IMR-90 (cell line): ENCODE measurements around the gene SH3GL2. TPM values are rescaled to one million over a fixed set of nuclear protein-coding genes. Genes with fewer than 3 reads are reported as not detected.

Experiments
- ATAC-seq: fragments of 200-7000 bp; cut with Tn5 transposase; 2 replicates; pipeline ENCODE4 v1.9.1; 2020; ENCODE audit warnings: low read depth, mild to moderate bottlenecking, moderate library complexity
- BruUV-seq: library from RNA; stranded (reverse); fragments of 400-500 nt; replicated peaks from 2 replicates; lab custom pipeline; 2021; lab: Mats Ljungman, UMichigan
- CTCF ChIA-PET: fragments of 300-600 bp; formaldehyde crosslinking; extraction: SDS; loops from one replicate; lab custom pipeline; 2021; ENCODE audit warnings: antibody characterized with exemption; lab: Yijun Ruan, JAX
- POLR2A ChIA-PET: fragments of 300-600 bp; sonication (Branson Sonifier 250); formaldehyde crosslinking; loops from one replicate; lab custom pipeline; 2022; ENCODE audit warnings: antibody characterized with exemption; ENCODE audit not compliant: unreplicated experiment; lab: Charles Lee
- DNase-seq: peaks from one replicate; pipeline ENCODE4 v3.0.0; 2013
- H2AFZ ChIP-seq: replicated peaks from 2 replicates; pipeline ENCODE3; 2013; ENCODE audit warnings: low read length, mild to moderate bottlenecking; ENCODE audit not compliant: poor library complexity
- H2AK5ac ChIP-seq: 2 replicates; pipeline ENCODE4 v1.6.1; 2013; ENCODE audit warnings: low read depth, low read length, inconsistent platforms
- H2AK9ac ChIP-seq: replicated peaks from 2 replicates; pipeline ENCODE3; 2013; ENCODE audit warnings: mild to moderate bottlenecking, low read depth, low read length, moderate library complexity; ENCODE audit not compliant: poor library complexity
- H2BK120ac ChIP-seq: 2 replicates; pipeline ENCODE4 v1.6.1; 2013; ENCODE audit warnings: low read depth, low read length, inconsistent platforms
- H2BK15ac ChIP-seq: 3 replicates; pipeline ENCODE4 v1.6.1; 2013; ENCODE audit warnings: low read depth, low read length, inconsistent platforms
- H2BK20ac ChIP-seq: 2 replicates; pipeline ENCODE4 v1.6.1; 2013; ENCODE audit warnings: low read depth, mild to moderate bottlenecking, inconsistent platforms, low read length, moderate library complexity
- H2BK5ac ChIP-seq: 2 replicates; pipeline ENCODE4 v1.6.1; 2013; ENCODE audit warnings: mild to moderate bottlenecking, low read depth, low read length, inconsistent platforms; ENCODE audit not compliant: poor library complexity, severe bottlenecking
- H3K14ac ChIP-seq: replicated peaks from 2 replicates; pipeline ENCODE4 v1.6.1; 2013; ENCODE audit warnings: low read depth, low read length, inconsistent platforms
- H3K18ac ChIP-seq: 2 replicates; pipeline ENCODE4 v1.6.1; 2013; ENCODE audit warnings: low read depth, low read length, control low read depth
- H3K23ac ChIP-seq: 2 replicates; pipeline ENCODE4 v1.6.1; 2013; ENCODE audit warnings: low read depth, low read length, inconsistent platforms
- H3K27ac ChIP-seq: 2 replicates; pipeline ENCODE4 v1.5.1; 2013; ENCODE audit warnings: mild to moderate bottlenecking, control low read depth, low read length; ENCODE audit not compliant: insufficient read depth
- H3K27me3 ChIP-seq: 2 replicates; pipeline ENCODE4 v1.6.1; 2013; ENCODE audit warnings: low read length; ENCODE audit not compliant: control insufficient read depth, insufficient read depth
- H3K36me3 ChIP-seq: 2 replicates; pipeline ENCODE4 v1.6.1; 2013; ENCODE audit warnings: low read length, mixed read lengths; ENCODE audit not compliant: control insufficient read depth, insufficient read depth
- H3K4ac ChIP-seq: 2 replicates; pipeline ENCODE4 v1.6.1; 2013; ENCODE audit warnings: low read depth, low read length, inconsistent platforms
- H3K4me1 ChIP-seq: 2 replicates; pipeline ENCODE4 v1.6.1; 2013; ENCODE audit warnings: low read length, mixed read lengths; ENCODE audit not compliant: control insufficient read depth, insufficient read depth
- H3K4me2 ChIP-seq: 2 replicates; pipeline ENCODE4 v1.6.1; 2013; ENCODE audit warnings: low read depth, mild to moderate bottlenecking, control low read depth, low read length, moderate library complexity
- H3K4me3 ChIP-seq: 2 replicates; pipeline ENCODE4 v1.5.1; 2013; ENCODE audit warnings: low read depth, mild to moderate bottlenecking, control low read depth, low read length, moderate library complexity; ENCODE audit not compliant: insufficient read depth
- H3K56ac ChIP-seq: 2 replicates; pipeline ENCODE4 v1.6.1; 2013; ENCODE audit warnings: low read length, inconsistent platforms; ENCODE audit not compliant: insufficient read depth; ENCODE audit errors: extremely low read depth
- H3K79me1 ChIP-seq, 2 experiments: 2 replicates each; pipeline ENCODE4 v1.6.1; 2013; ENCODE audit warnings: low read length in 2 of 2, inconsistent platforms in 1 of 2, low read depth in 1 of 2
- H3K9ac ChIP-seq: 2 replicates; pipeline ENCODE4 v1.6.1; 2013; ENCODE audit warnings: low read depth, low read length, control low read depth
- H3K9me1 ChIP-seq: 2 replicates; pipeline ENCODE4 v1.6.1; 2013; ENCODE audit warnings: low read length, inconsistent platforms; ENCODE audit not compliant: insufficient read depth
- H3K9me3 ChIP-seq: 2 replicates; pipeline ENCODE4 v1.6.1; 2013; ENCODE audit warnings: low read length; ENCODE audit not compliant: control insufficient read depth, insufficient read depth
- H4K20me1 ChIP-seq: 2 replicates; pipeline ENCODE4 v1.6.1; 2013; ENCODE audit warnings: low read length, inconsistent platforms; ENCODE audit not compliant: insufficient read depth
- H4K5ac ChIP-seq: 2 replicates; pipeline ENCODE4 v1.6.1; 2013; ENCODE audit warnings: mild to moderate bottlenecking, low read depth, low read length, control low read depth
- H4K8ac ChIP-seq, 2 experiments: 2 replicates each; pipeline ENCODE4 v1.6.1; 2013; ENCODE audit warnings: low read depth in 2 of 2, low read length in 2 of 2, control low read depth in 1 of 2, inconsistent platforms in 1 of 2
- H4K91ac ChIP-seq: 2 replicates; pipeline ENCODE4 v1.6.1; 2013; ENCODE audit warnings: low read depth, low read length, inconsistent platforms; ENCODE audit not compliant: insufficient read depth
- BHLHE40 ChIP-seq: fragments of 150-350 bp; IDR thresholded peaks from 2 replicates; pipeline ENCODE4 v1.6.1; 2016; ENCODE audit warnings: mild to moderate bottlenecking, low read depth, low read length
- FOS ChIP-seq: fragments of 150-350 bp; IDR thresholded peaks from 2 replicates; pipeline ENCODE4 v1.6.1; 2016; ENCODE audit warnings: low read depth, low read length
- MAFK ChIP-seq: IDR thresholded peaks from 2 replicates; pipeline ENCODE4 v1.6.1; 2012; ENCODE audit warnings: low read depth, low read length, improper control_type of control experiment
- MAZ ChIP-seq: IDR thresholded peaks from 2 replicates; pipeline ENCODE4 v1.6.1; 2012; ENCODE audit warnings: low read depth, mild to moderate bottlenecking, low read length, improper control_type of control experiment, moderate library complexity, borderline replicate concordance
- MXI1 ChIP-seq: IDR thresholded peaks from 2 replicates; pipeline ENCODE4 v1.6.1; 2012; ENCODE audit warnings: low read depth, mild to moderate bottlenecking, low read length, moderate library complexity, borderline replicate concordance
- NFE2L2 ChIP-seq: fragments of 150-350 bp; IDR thresholded peaks from 2 replicates; pipeline ENCODE4 v1.6.1; 2016; ENCODE audit warnings: low read depth, mild to moderate bottlenecking, low read length
- RCOR1 ChIP-seq: IDR thresholded peaks from 2 replicates; pipeline ENCODE4 v1.6.1; 2012; ENCODE audit warnings: mild to moderate bottlenecking, low read length, improper control_type of control experiment; ENCODE audit not compliant: insufficient replicate concordance
- RFX5 ChIP-seq: IDR thresholded peaks from 2 replicates; pipeline ENCODE4 v1.8.0; 2012; ENCODE audit warnings: low read depth, mild to moderate bottlenecking, low read length, moderate library complexity
- WGBS, 2 experiments: methylation state at CpG; one replicate each; pipeline versions ENCODE4 v1.1.5 to v1.1.7; 2013; ENCODE audit warnings: missing lambda C conversion rate in 2 of 2; ENCODE audit not compliant: insufficient read length in 1 of 2; ENCODE audit errors: extremely low coverage in 2 of 2; 5-methylcytosine and 5-hydroxymethylcytosine counted together
- dilution Hi-C: fragments of 300-500 bp; cut with HindIII; formaldehyde crosslinking; loops from one replicate; pipeline ENCODE4 v1.14.3; 2018; ENCODE audit warnings: low sequenced_read_pairs; ENCODE audit not compliant: unreplicated experiment
- in situ Hi-C: fragments of 300-500 bp; cut with MboI; formaldehyde crosslinking; loops from 3 replicates; pipeline ENCODE4 v1.14.3; 2019; ENCODE audit warnings: low sequenced_read_pairs, inconsistent platforms, mixed read lengths
- intact Hi-C: fragments of 100-400 bp; cut with micrococcal nuclease; formaldehyde crosslinking; loops from 2 replicates; pipeline ENCODE4 v1.10.0; 2022
- polyA plus RNA-seq, 3 experiments: library from polyadenylated mRNA; depleted of rRNA; stranded (reverse); fragments of >200 nt; gene quantifications; 2 replicates each; pipeline ENCODE4 v1.2.3, GENCODE V29; 2012; ENCODE audit warnings: low replicate concordance in 1 of 3
- total RNA-seq: library from RNA; depleted of rRNA; stranded (reverse); fragments of >200 nt; gene quantifications from 2 replicates; pipeline ENCODE4 v1.2.3, GENCODE V29; 2012
- TF ChIP-seq, protein P1 (sequence below): conservative IDR thresholded peaks from 2 replicates; pipeline ENCODE4 v1.5.1; 2012; ENCODE audit warnings: mild to moderate bottlenecking, low read depth, low read length, improper control_type of control experiment

Gene SH3GL2
- total and polyA plus RNA-seq, 2 of the 4 experiments (the other 2 are of a cell fraction) = under 0.01 to 0.05 TPM

DNA sequence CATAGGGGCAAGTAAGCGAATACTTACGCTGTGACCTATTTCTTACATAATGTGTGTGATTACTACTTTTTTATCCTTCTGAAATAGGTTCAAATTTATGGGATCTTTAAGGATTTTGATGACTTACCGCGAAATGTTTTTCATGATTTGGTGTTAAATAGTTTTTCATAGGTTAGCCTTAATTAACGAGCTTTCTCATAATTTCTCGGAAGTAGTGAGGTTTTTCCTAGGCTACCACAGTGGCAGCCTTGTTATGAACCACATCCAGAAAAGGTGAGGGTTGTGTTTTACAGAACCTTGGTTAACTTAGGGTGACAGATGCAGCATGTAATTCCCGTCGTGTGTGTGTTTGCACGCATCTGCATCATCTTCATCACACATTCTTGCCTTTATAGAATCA is 1.3 kb downstream of the SH3GL2 start:
- Histone ChIP-seq H3K79me1 (no peaks in the 10 kb centered on the region), H3K4me2 (no peak overlapping the region), H3K27me3 (peaks cover 47% of the 10 kb centered on the region), H3K9ac (no peak overlapping the region), H4K5ac (no peak overlapping the region), H2BK15ac (no peak overlapping the region), H3K14ac (no peak overlapping the region), H3K4me3 (no peak overlapping the region), H3K9me1 (no peaks in the 10 kb centered on the region), H2BK120ac (no peak overlapping the region), H3K18ac (no peak overlapping the region), H3K9me3 (no peaks in the 10 kb centered on the region), H2BK5ac (no peak overlapping the region), H4K91ac (no peak overlapping the region), H4K8ac (no peak overlapping the region), H3K23ac (no peak overlapping the region), H3K56ac (no peak overlapping the region), H2AK5ac (no peak overlapping the region), H3K4ac (no peak overlapping the region), H3K27ac (no peak overlapping the region), H3K36me3 (no peaks in the 10 kb centered on the region), H2BK20ac (no peak overlapping the region), H3K4me1 (no peaks in the 10 kb centered on the region), H4K20me1 (no peaks in the 10 kb centered on the region), H2AFZ (no peak overlapping the region), H2AK9ac (no peak overlapping the region)
- no peak for DNase-seq
- ChIA-PET CTCF (interaction anchor here (0.6 kb wide), 1 partner anchor 29 kb away, joined by 3 read pairs; no protein-coding TSS in a partner anchor), POLR2A (no interaction called here)
- TF ChIP-seq MAFK (no peak), BHLHE40 (no peak), MXI1 (no peak), FOS (no peak), RFX5 (no peak), RCOR1 (no peak), MAZ (no peak), NFE2L2 (no peak)
- TF ChIP-seq, protein P1, sequence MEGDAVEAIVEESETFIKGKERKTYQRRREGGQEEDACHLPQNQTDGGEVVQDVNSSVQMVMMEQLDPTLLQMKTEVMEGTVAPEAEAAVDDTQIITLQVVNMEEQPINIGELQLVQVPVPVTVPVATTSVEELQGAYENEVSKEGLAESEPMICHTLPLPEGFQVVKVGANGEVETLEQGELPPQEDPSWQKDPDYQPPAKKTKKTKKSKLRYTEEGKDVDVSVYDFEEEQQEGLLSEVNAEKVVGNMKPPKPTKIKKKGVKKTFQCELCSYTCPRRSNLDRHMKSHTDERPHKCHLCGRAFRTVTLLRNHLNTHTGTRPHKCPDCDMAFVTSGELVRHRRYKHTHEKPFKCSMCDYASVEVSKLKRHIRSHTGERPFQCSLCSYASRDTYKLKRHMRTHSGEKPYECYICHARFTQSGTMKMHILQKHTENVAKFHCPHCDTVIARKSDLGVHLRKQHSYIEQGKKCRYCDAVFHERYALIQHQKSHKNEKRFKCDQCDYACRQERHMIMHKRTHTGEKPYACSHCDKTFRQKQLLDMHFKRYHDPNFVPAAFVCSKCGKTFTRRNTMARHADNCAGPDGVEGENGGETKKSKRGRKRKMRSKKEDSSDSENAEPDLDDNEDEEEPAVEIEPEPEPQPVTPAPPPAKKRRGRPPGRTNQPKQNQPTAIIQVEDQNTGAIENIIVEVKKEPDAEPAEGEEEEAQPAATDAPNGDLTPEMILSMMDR = no peak
- ATAC-seq = no peak
- intact Hi-C loops (no loop called here), dilution Hi-C loops (no loop called here), in situ Hi-C loops (no loop called here)
- no CpG with 5 or more reads among the region's 9 CpGs for WGBS, 2 experiments
- no TSS peak for BruUV-seq
